Neural cell (in vitro differentiated cells): ENCODE data around the gene STRA6. TPM values are rescaled to one million over a fixed set of nuclear protein-coding genes. Genes with fewer than 3 reads are reported as not detected.

Experiments
- H2AFZ ChIP-seq: fragments of 200-600, 300-800 bp; sonication (generic), shearing (Covaris generic); 2 replicates; pipeline ENCODE4 v1.6.0; 2014; ENCODE audit warnings: low read depth, mild to moderate bottlenecking, antibody characterized with exemption, low read length, moderate library complexity
- H3F3A ChIP-seq: fragments of 200-600 bp; shearing (Covaris generic); 2 replicates; pipeline ENCODE4 v1.6.1; 2016; ENCODE audit warnings: mild to moderate bottlenecking, moderate library complexity, mixed read lengths, antibody characterized with exemption, low read length; ENCODE audit not compliant: insufficient read depth, poor library complexity, severe bottlenecking
- H3K27ac ChIP-seq: fragments of 200-600, 300-800 bp; sonication (generic), shearing (Covaris generic); 2 replicates; pipeline ENCODE4 v1.5.1; 2014; ENCODE audit warnings: mild to moderate bottlenecking, low read length, moderate library complexity
- H3K27me3 ChIP-seq: fragments of 300-800, 200-600 bp; sonication (generic), shearing (Covaris generic); 2 replicates; pipeline ENCODE4 v1.6.0; 2014; ENCODE audit warnings: mild to moderate bottlenecking, low read depth, low read length, moderate library complexity; ENCODE audit not compliant: insufficient read depth
- H3K36me3 ChIP-seq: fragments of 300-800, 200-600 bp; sonication (generic), shearing (Covaris generic); 2 replicates; pipeline ENCODE4 v1.5.1; 2014; ENCODE audit warnings: mild to moderate bottlenecking, antibody characterized with exemption, low read length, moderate library complexity; ENCODE audit not compliant: insufficient read depth
- H3K4me2 ChIP-seq: fragments of 300-800, 200-600 bp; sonication (generic), shearing (Covaris generic); 2 replicates; pipeline ENCODE4 v1.6.0; 2014; ENCODE audit warnings: mild to moderate bottlenecking, low read length
- H3K4me3 ChIP-seq: fragments of 300-800, 200-600 bp; sonication (generic), shearing (Covaris generic); 2 replicates; pipeline ENCODE4 v1.5.1; 2014; ENCODE audit warnings: mild to moderate bottlenecking, low read length, moderate library complexity
- H3K79me2 ChIP-seq: fragments of 200-600 bp; shearing (Covaris generic); replicated peaks from 2 replicates; pipeline ENCODE4 v1.6.0; 2014; ENCODE audit warnings: mild to moderate bottlenecking, low read length, moderate library complexity; ENCODE audit not compliant: insufficient read depth
- H3K9ac ChIP-seq: fragments of 300-800, 200-600 bp; sonication (generic), shearing (Covaris generic); 2 replicates; pipeline ENCODE4 v1.6.1; 2016; ENCODE audit warnings: mild to moderate bottlenecking, low read length, mixed read lengths
- H3K9me2 ChIP-seq: fragments of 200-600 bp; shearing (Covaris generic); 2 replicates; pipeline ENCODE4 v1.6.1; 2016; ENCODE audit warnings: mild to moderate bottlenecking, low read length, mixed read lengths; ENCODE audit not compliant: insufficient read depth
- H3K9me3 ChIP-seq: fragments of 200-600, 300-800 bp; sonication (generic), shearing (Covaris generic); 2 replicates; pipeline ENCODE4 v1.6.1; 2016; ENCODE audit warnings: mild to moderate bottlenecking, mixed run types, low read length, moderate library complexity, mixed read lengths
- H4K20me1 ChIP-seq: fragments of 200-600 bp; shearing (Covaris generic); 2 replicates; pipeline ENCODE4 v1.6.1; 2016; ENCODE audit warnings: mild to moderate bottlenecking, mixed run types; ENCODE audit not compliant: insufficient read depth
- EZH2 ChIP-seq: fragments of 200-600, 300-800 bp; shearing (Covaris generic), sonication (generic); IDR thresholded peaks from 2 replicates; pipeline ENCODE4 v1.6.1; 2014; ENCODE audit warnings: antibody characterized with exemption, low read length, borderline replicate concordance, mild to moderate bottlenecking; ENCODE audit not compliant: insufficient read depth, poor library complexity, severe bottlenecking
- MXI1 ChIP-seq: fragments of 450-650 bp; conservative IDR thresholded peaks from 2 replicates; pipeline ENCODE4 v1.6.1; 2014; ENCODE audit warnings: antibody characterized with exemption, mild to moderate bottlenecking; ENCODE audit not compliant: poor library complexity, severe bottlenecking
- POLR2AphosphoS5 ChIP-seq: IDR thresholded peaks from 2 replicates; pipeline ENCODE4 v1.6.1; 2012
- RAD21 ChIP-seq: fragments of 450-650 bp; conservative IDR thresholded peaks from 2 replicates; pipeline ENCODE4 v1.6.1; 2014; ENCODE audit warnings: antibody characterized with exemption, mild to moderate bottlenecking, moderate library complexity
- REST ChIP-seq: IDR thresholded peaks from 2 replicates; pipeline ENCODE4 v1.6.1; 2012; ENCODE audit warnings: borderline replicate concordance
- SMC3 ChIP-seq: fragments of 450-650 bp; conservative IDR thresholded peaks from 2 replicates; pipeline ENCODE4 v1.6.1; 2014; ENCODE audit warnings: antibody characterized with exemption, mild to moderate bottlenecking, moderate library complexity; ENCODE audit not compliant: poor library complexity
- TAF1 ChIP-seq: IDR thresholded peaks from 2 replicates; pipeline ENCODE4 v1.6.1; 2012; ENCODE audit warnings: low read depth
- polyA plus RNA-seq: library from polyadenylated mRNA; depleted of rRNA; stranded (reverse); fragments of >200 nt; gene quantifications from 2 replicates; pipeline ENCODE4 v1.2.3, GENCODE V29; 2014
- TF ChIP-seq, protein P1 (sequence below): fragments of 450-650 bp; IDR thresholded peaks from 2 replicates; pipeline ENCODE4 v1.5.1; 2014; ENCODE audit warnings: antibody characterized with exemption, mild to moderate bottlenecking, moderate library complexity; ENCODE audit not compliant: poor library complexity, severe bottlenecking

The STRA6 gene
- polyA plus RNA-seq, 1 donor from 2014 or later: 4.4 TPM

GRCh38 chr15:74174219-74174957 is 28.2 kb downstream of the STRA6 start:
- Histone ChIP-seq H2AFZ (no peak overlapping the region), H3K9me3 (no peaks in the 10 kb centered on the region), H3K79me2 (no peaks in the 10 kb centered on the region), H3K27ac (no peak overlapping the region), H3K27me3 (no peaks in the 10 kb centered on the region), H3K4me2 (no peak overlapping the region), H3K36me3 (no peaks in the 10 kb centered on the region), H3K4me3 (no peak overlapping the region), H3K9me2 (no peaks in the 10 kb centered on the region), H4K20me1 (no peaks in the 10 kb centered on the region), H3K9ac (no peak overlapping the region), H3F3A (no peaks in the 10 kb centered on the region)
- TF ChIP-seq TAF1 (no peak), MXI1 (no peak), POLR2AphosphoS5 (no peak), EZH2 (no peak), SMC3 (no peak), REST (no peak)

DNA sequence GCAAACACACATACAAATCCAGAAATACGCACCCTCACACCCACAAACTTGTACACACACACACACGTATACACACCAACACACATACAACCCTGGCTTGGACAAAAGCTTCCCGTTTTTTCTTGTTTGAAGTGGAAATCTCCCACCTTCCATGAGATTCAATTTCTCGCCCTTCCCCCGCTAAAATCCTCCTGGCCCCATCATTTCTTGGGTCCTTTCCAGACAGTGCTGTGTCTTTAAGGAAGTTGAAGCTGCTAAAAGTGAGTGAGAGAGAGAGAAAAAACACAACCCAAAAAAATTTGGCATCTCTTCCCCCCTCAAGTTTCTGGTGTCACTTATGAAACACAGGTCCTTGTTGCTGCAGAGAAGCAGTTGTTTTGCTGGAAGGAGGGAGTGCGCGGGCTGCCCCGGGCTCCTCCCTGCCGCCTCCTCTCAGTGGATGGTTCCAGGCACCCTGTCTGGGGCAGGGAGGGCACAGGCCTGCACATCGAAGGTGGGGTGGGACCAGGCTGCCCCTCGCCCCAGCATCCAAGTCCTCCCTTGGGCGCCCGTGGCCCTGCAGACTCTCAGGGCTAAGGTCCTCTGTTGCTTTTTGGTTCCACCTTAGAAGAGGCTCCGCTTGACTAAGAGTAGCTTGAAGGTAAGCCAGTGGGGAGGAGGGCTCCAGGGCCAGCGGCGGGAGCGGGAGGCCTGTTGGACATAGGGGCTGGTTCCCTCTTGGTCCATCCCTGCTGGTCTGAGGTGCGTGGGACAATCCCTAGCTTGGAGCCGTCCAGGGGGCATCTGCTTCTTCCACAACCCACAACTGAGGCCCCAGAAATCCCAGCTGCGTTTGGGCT is 29.0 kb downstream of the STRA6 start, which contains the start of gene ISLR:
Gene ISLR (plus strand): TSS at position 331 of the 839 bp plus-strand sequence. CDS start 1,149 bp downstream, outside the sequence.
- Histone ChIP-seq H3K4me3 (no peak within 1 kb of the TSS), H3K9ac (no peak within 1 kb of the TSS), H3K36me3 (no peaks in the 10 kb centered on the region), H3F3A (no peaks in the 10 kb centered on the region), H2AFZ (no peak within 1 kb of the TSS), H3K27me3 (no peaks in the 10 kb centered on the region), H4K20me1 (no peaks in the 10 kb centered on the region), H3K9me3 (no peaks in the 10 kb centered on the region), H3K79me2 (no peaks in the 10 kb centered on the region), H3K9me2 (no peaks in the 10 kb centered on the region), H3K4me2 (no peak within 1 kb of the TSS), H3K27ac (no peak within 1 kb of the TSS)
- TF ChIP-seq, protein P1, sequence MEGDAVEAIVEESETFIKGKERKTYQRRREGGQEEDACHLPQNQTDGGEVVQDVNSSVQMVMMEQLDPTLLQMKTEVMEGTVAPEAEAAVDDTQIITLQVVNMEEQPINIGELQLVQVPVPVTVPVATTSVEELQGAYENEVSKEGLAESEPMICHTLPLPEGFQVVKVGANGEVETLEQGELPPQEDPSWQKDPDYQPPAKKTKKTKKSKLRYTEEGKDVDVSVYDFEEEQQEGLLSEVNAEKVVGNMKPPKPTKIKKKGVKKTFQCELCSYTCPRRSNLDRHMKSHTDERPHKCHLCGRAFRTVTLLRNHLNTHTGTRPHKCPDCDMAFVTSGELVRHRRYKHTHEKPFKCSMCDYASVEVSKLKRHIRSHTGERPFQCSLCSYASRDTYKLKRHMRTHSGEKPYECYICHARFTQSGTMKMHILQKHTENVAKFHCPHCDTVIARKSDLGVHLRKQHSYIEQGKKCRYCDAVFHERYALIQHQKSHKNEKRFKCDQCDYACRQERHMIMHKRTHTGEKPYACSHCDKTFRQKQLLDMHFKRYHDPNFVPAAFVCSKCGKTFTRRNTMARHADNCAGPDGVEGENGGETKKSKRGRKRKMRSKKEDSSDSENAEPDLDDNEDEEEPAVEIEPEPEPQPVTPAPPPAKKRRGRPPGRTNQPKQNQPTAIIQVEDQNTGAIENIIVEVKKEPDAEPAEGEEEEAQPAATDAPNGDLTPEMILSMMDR: no peak
- TF ChIP-seq TAF1 (no peak), RAD21 (no peak), POLR2AphosphoS5 (no peak), MXI1 (no peak), REST (no peak)
